Suprapubic skin (tissue), 4 donors: ENCODE results near the gene ADCY3.

ENCODE experiments used
- CTCF ChIP-seq, 2 donors: fragments of 200-600 bp in 1 of 2; fragments of 450-650 bp in 1 of 2; sonication (generic) in 1 of 2; IDR thresholded peaks; one replicate each; pipeline ENCODE4 v1.5.1; 2016 to 2019; ENCODE audit warnings: antibody characterized with exemption in 2 of 2, mild to moderate bottlenecking in 1 of 2, moderate library complexity in 1 of 2
- EP300 ChIP-seq: sonication (generic); formaldehyde crosslinking; IDR thresholded peaks from one replicate; pipeline ENCODE4 v1.6.1; 2017; ENCODE audit warnings: antibody characterized with exemption
- POLR2A ChIP-seq, 2 donors: fragments of 450-650 bp; IDR thresholded peaks; one replicate each; pipeline ENCODE4 v1.6.1; 2017; ENCODE audit warnings: antibody characterized with exemption in 2 of 2, mild to moderate bottlenecking in 2 of 2, moderate library complexity in 2 of 2
- POLR2AphosphoS5 ChIP-seq, 3 donors: sonication (generic); formaldehyde crosslinking; IDR thresholded peaks; one replicate each; pipeline ENCODE4 v1.6.1; 2017; ENCODE audit warnings: antibody characterized with exemption in 3 of 3

GRCh38 chr2:24859968-24860600 lies 60.0 kb downstream of the ADCY3 start:
- TF ChIP-seq EP300 (no peak), CTCF (IDR thresholded peaks at IDR 0.05) (no peak), POLR2A (IDR thresholded peaks at IDR 0.05) (no peak), POLR2AphosphoS5 (IDR thresholded peaks at IDR 0.05) (no peak)
